Uterus (tissue), 2 donors: ENCODE data around the gene GSDME.

Source experiments
- CTCF ChIP-seq, 4 experiments: fragments of 200-600 bp in 2 of 4; fragments of 450-650 bp in 2 of 4; sonication (generic) in 2 of 4; IDR thresholded peaks; one replicate each; pipeline ENCODE4 v1.5.1; 2016 to 2019; ENCODE audit warnings: antibody characterized with exemption in 4 of 4, mild to moderate bottlenecking in 2 of 4, moderate library complexity in 1 of 4
- POLR2A ChIP-seq, 2 donors: fragments of 450-650 bp; IDR thresholded peaks; one replicate each; pipeline ENCODE4 v1.6.1; 2016; ENCODE audit warnings: antibody characterized with exemption in 2 of 2, mild to moderate bottlenecking in 1 of 2, moderate library complexity in 1 of 2

DNA sequence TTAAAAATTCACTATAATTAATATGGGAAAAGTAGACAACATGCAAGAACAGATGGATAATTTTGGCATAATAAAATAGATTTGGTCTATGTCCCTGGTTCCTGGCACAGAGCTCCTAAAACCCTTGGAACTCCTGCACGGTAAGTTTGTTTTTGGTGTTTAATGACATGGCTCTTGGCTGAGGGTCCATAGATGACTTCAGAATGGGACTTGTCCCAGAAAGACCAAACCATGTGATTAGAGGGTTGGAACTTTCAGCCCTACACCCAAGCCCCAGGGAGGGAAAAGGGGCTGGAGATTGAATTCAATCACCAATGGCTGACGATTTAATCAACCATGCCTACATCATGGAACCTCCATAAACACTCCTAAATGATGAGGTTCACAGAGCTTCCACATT is 12.6 kb upstream of the GSDME start:
- no peak for TF ChIP-seq CTCF (IDR thresholded peaks at IDR 0.05)
- TF ChIP-seq POLR2A (IDR thresholded peaks at IDR 0.05), result no peak
